ENCODE results near the gene MRPL39. TPM values are rescaled to one million over a fixed set of nuclear protein-coding genes. Genes with fewer than 3 reads are reported as not detected.

The MRPL39 gene
- total and polyA plus RNA-seq, 2 donors (not counting 1 experiment from before 2014, with no cell fraction given) = 10.1 to 19.7 TPM

- H4K20me1 ChIP-seq (ENCODE audit: control insufficient read depth, insufficient read depth, low read length, poor library complexity, severe bottlenecking) = no peaks in the 10 kb centered on the region
- DNase-seq = no peak
- 84% methylated on average over 2 of the region's 3 CpGs for WGBS (ENCODE audit: insufficient coverage)
- Mint-ChIP-seq H3K27ac (peak overlapping the region; percentile 62), H3K4me3 (peak overlapping the region; percentile 6), H3K4me1 (peaks cover 82% of the 10 kb centered on the region), H3K9me3 (ENCODE audit: insufficient read depth) (no peaks in the 10 kb centered on the region), H3K27me3 (no peaks in the 10 kb centered on the region)
- H3K9me3 ChIP-seq (ENCODE audit: control extremely low read depth in 1 of 3, control insufficient read depth in 2 of 3, insufficient read depth in 1 of 3, low read length in 2 of 3) = no peaks in the 10 kb centered on the region
- H3K27ac ChIP-seq (ENCODE audit: low read length in 2 of 2) = peak overlapping the region in 1 of 2 donors; percentile 57
- POLR2A ChIA-PET = no interaction called here
- CTCF ChIA-PET = interaction anchor here (1.2 to 1.7 kb wide), 2 partner anchors 41 to 144 kb away, joined by 6 read pairs; no protein-coding TSS in a partner anchor
- no peak overlapping the region for H3K4me2 ChIP-seq (replicated peaks; ENCODE audit: low read depth, low read length, poor library complexity, severe bottlenecking)
- no peaks in the 10 kb centered on the region for H3K27me3 ChIP-seq (replicated peaks in 1 of 4; ENCODE audit: control extremely low read depth in 1 of 4, control insufficient read depth in 3 of 4, insufficient read depth in 4 of 4, low read length in 3 of 4)
- no peak overlapping the region for H3K9ac ChIP-seq (ENCODE audit: low read length)
- H2AFZ ChIP-seq (ENCODE audit: insufficient read depth, low read depth, low read length, poor library complexity, severe bottlenecking) = no peak overlapping the region
- peaks cover 48 to 60% of the 10 kb centered on the region in 2 donors for H3K4me1 ChIP-seq (ENCODE audit: control insufficient read depth in 2 of 2, insufficient read depth in 2 of 2, low read length in 2 of 2)
- ATAC-seq (ENCODE audit: low read depth) = no peak
- H3K79me2 ChIP-seq (ENCODE audit: control insufficient read depth, insufficient read depth, low read length) = peaks cover 31% of the 10 kb centered on the region
- intact Hi-C loops (cut with micrococcal nuclease) = loop anchor here (1.0 to 10.0 kb wide), 2 partner anchors 180 to 392 kb away; no protein-coding TSS in a partner anchor
- TF ChIP-seq, protein P1, sequence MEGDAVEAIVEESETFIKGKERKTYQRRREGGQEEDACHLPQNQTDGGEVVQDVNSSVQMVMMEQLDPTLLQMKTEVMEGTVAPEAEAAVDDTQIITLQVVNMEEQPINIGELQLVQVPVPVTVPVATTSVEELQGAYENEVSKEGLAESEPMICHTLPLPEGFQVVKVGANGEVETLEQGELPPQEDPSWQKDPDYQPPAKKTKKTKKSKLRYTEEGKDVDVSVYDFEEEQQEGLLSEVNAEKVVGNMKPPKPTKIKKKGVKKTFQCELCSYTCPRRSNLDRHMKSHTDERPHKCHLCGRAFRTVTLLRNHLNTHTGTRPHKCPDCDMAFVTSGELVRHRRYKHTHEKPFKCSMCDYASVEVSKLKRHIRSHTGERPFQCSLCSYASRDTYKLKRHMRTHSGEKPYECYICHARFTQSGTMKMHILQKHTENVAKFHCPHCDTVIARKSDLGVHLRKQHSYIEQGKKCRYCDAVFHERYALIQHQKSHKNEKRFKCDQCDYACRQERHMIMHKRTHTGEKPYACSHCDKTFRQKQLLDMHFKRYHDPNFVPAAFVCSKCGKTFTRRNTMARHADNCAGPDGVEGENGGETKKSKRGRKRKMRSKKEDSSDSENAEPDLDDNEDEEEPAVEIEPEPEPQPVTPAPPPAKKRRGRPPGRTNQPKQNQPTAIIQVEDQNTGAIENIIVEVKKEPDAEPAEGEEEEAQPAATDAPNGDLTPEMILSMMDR (IDR thresholded peaks at IDR 0.05) = no peak
- no peak for TF ChIP-seq EZH2 (IDR thresholded peaks at IDR 0.05; ENCODE audit: borderline replicate concordance, insufficient read depth, low read depth, low read length, poor library complexity, severe bottlenecking)
- H3K36me3 ChIP-seq (replicated peaks in 1 of 2; ENCODE audit: control extremely low read depth in 1 of 2, control insufficient read depth in 1 of 2, extremely low read depth in 1 of 2, insufficient read depth in 2 of 2, low read length in 1 of 2) = peaks cover 0 to 3% of the 10 kb centered on the region in 2 experiments
- H3K4me3 ChIP-seq (ENCODE audit: control extremely low read depth in 1 of 5, extremely low read depth in 1 of 5, insufficient read depth in 1 of 5, low read depth in 2 of 5, low read length in 4 of 5) = no peak overlapping the region
Measured at GRCh38 chr21:25566645-25567044, 40.6 kb downstream of the MRPL39 start.

Data from B cell (primary cell).